PC-9 (cell line): Measurements from ENCODE around the gene CYB561. TPM values are rescaled to one million over a fixed set of nuclear protein-coding genes. Genes with fewer than 3 reads are reported as not detected.

Experiments
- BruUV-seq: library from RNA; stranded (reverse); fragments of 400-500 nt; replicated peaks from 2 replicates; lab custom pipeline; 2021; lab: Mats Ljungman, UMichigan
- CTCF ChIA-PET: fragments of 300-600 bp; sonication (Branson Sonifier 250); formaldehyde crosslinking; loops from one replicate; lab custom pipeline; 2022; ENCODE audit warnings: antibody characterized with exemption; lab: Charles Lee
- POLR2A ChIA-PET: fragments of 300-600 bp; sonication (Branson Sonifier 250); formaldehyde crosslinking; loops from one replicate; lab custom pipeline; 2022; ENCODE audit warnings: antibody characterized with exemption; ENCODE audit not compliant: unreplicated experiment; lab: Charles Lee
- DNase-seq, 2 experiments: peaks; one replicate each; pipeline versions ENCODE4 v3.0.0 to v3.0.0-alpha.2; 2015 to 2022; ENCODE audit warnings: mixed read lengths in 1 of 2
- H2AFZ ChIP-seq: fragments of 200-600 bp; sonication (generic); 2 replicates; pipeline ENCODE4 v1.8.1; 2017; ENCODE audit warnings: antibody characterized with exemption
- H3F3A ChIP-seq: fragments of 200-600 bp; sonication (generic); 2 replicates; pipeline ENCODE4 v1.8.1; 2017; ENCODE audit warnings: antibody characterized with exemption, mild to moderate bottlenecking, low read depth; ENCODE audit not compliant: insufficient read depth
- H3K27ac ChIP-seq: fragments of 200-600 bp; sonication (generic); 2 replicates; pipeline ENCODE4 v1.6.1; 2016; ENCODE audit warnings: mixed run types
- H3K27me3 ChIP-seq: fragments of 200-600 bp; sonication (generic); 2 replicates; pipeline ENCODE4 v1.6.1; 2016; ENCODE audit warnings: low read depth, mixed run types; ENCODE audit not compliant: insufficient read depth
- H3K36me3 ChIP-seq: fragments of 200-600 bp; sonication (generic); 2 replicates; pipeline ENCODE4 v1.6.1; 2016; ENCODE audit warnings: low read depth, mixed run types
- H3K4me1 ChIP-seq: fragments of 200-600 bp; sonication (generic); replicated peaks from 2 replicates; pipeline ENCODE4 v1.6.1; 2016; ENCODE audit warnings: mixed run types; ENCODE audit not compliant: insufficient read depth
- H3K4me2 ChIP-seq: fragments of 200-600 bp; sonication (generic); 2 replicates; pipeline ENCODE4 v1.6.1; 2017; ENCODE audit warnings: mixed run types
- H3K4me3 ChIP-seq: fragments of 200-600 bp; sonication (generic); 2 replicates; pipeline ENCODE4 v1.6.1; 2016; ENCODE audit warnings: mixed run types
- H3K79me2 ChIP-seq: fragments of 200-600 bp; sonication (generic); 2 replicates; pipeline ENCODE4 v1.6.1; 2017; ENCODE audit warnings: low read depth, mixed run types
- H3K9me2 ChIP-seq: fragments of 200-600 bp; sonication (generic); 2 replicates; pipeline ENCODE4 v1.8.1; 2017; ENCODE audit warnings: mild to moderate bottlenecking; ENCODE audit not compliant: insufficient read depth
- H3K9me3 ChIP-seq: fragments of 200-600 bp; sonication (generic); 2 replicates; pipeline ENCODE4 v1.8.1; 2016; ENCODE audit warnings: low read depth; ENCODE audit not compliant: insufficient read depth
- H4K20me1 ChIP-seq: fragments of 200-600 bp; sonication (generic); 2 replicates; pipeline ENCODE4 v1.8.1; 2017; ENCODE audit not compliant: insufficient read depth
- EZH2 ChIP-seq: fragments of 200-600 bp; sonication (generic); IDR thresholded peaks from 2 replicates; pipeline ENCODE4 v1.8.0; 2017; ENCODE audit warnings: antibody characterized with exemption, low read depth
- intact Hi-C: fragments of 100-400 bp; cut with micrococcal nuclease; formaldehyde crosslinking; loops from one replicate; pipeline ENCODE4 v1.10.0; 2022; ENCODE audit not compliant: unreplicated experiment
- total RNA-seq: library from RNA; stranded (reverse); gene quantifications from 2 replicates; pipeline ENCODE4 v1.2.3, GENCODE V29; 2021
- TF ChIP-seq, protein P1 (sequence below): fragments of 200-600 bp; sonication (generic); conservative IDR thresholded peaks from 2 replicates; pipeline ENCODE4 v1.6.1; 2017; ENCODE audit warnings: mixed run types, antibody characterized with exemption, mild to moderate bottlenecking, moderate library complexity

CYB561 gene
- total RNA-seq, 1 experiment from 2014 or later, result 71.6 TPM

DNA sequence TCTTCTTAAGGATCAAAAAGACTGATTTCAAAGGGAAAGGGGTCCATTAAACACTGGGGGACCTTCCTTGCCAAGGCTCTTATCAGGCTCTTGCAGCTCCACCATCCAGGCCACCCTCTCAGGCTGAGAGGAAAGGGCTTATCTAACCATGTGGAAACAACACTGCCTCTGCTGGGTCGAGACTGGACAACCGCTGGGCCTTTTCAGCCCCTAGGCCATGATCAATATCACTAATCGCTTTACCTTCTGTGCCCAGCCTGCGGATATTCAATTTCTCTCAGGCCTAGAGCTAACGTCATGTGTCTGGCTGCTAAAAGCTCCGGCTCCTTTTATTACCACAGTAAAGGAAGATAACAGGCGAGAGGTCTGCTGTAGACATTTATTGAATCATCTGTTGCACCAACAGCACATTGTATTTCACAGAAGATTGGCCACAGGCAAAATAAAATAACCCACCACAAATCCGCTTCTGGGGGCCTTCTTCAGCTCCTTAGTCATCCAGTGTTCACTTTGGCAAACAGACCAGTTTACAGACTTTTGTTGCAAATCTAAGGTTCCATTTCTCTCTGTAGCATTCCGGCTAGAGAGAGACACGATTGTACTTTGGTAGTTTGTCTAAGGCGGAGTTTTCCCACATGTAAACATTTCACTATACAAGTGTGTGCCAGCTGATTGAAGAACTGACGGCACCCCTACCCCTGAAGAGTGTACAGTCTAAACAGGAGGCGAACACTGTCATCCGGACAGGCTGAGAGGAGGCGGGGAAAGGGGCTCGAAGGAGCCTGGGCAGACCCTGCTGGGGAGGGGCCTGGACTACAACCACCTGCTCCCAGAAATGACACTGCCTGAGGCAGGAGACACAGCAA lies 13.9 kb downstream of the CYB561 start:
- CTCF ChIA-PET, result interaction anchor here (1.1 kb wide), 1 partner anchor 46 kb away, joined by 3 read pairs; no protein-coding TSS in a partner anchor
- Histone ChIP-seq H4K20me1 (peaks cover 23% of the 10 kb centered on the region), H3K4me2 (no peak overlapping the region), H3K4me1 (peaks cover 11% of the 10 kb centered on the region), H3F3A (peaks cover 83% of the 10 kb centered on the region), H3K27ac (0 out of 2 replicates have a peak overlapping the region, but pooled peaks have one; percentile 37), H3K79me2 (no peaks in the 10 kb centered on the region), H3K36me3 (0 out of 2 replicates have a peak, but pooled peaks cover 10% of the 10 kb centered on the region), H3K9me2 (no peaks in the 10 kb centered on the region), H3K27me3 (no peaks in the 10 kb centered on the region), H3K4me3 (no peak overlapping the region), H2AFZ (no peak overlapping the region), H3K9me3 (no peaks in the 10 kb centered on the region)
- DNase-seq, result no peak
- TSS peak; percentile 16 for BruUV-seq
- TF ChIP-seq EZH2, result no peak
- TF ChIP-seq, protein P1, sequence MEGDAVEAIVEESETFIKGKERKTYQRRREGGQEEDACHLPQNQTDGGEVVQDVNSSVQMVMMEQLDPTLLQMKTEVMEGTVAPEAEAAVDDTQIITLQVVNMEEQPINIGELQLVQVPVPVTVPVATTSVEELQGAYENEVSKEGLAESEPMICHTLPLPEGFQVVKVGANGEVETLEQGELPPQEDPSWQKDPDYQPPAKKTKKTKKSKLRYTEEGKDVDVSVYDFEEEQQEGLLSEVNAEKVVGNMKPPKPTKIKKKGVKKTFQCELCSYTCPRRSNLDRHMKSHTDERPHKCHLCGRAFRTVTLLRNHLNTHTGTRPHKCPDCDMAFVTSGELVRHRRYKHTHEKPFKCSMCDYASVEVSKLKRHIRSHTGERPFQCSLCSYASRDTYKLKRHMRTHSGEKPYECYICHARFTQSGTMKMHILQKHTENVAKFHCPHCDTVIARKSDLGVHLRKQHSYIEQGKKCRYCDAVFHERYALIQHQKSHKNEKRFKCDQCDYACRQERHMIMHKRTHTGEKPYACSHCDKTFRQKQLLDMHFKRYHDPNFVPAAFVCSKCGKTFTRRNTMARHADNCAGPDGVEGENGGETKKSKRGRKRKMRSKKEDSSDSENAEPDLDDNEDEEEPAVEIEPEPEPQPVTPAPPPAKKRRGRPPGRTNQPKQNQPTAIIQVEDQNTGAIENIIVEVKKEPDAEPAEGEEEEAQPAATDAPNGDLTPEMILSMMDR, result no peak
- intact Hi-C loops, result loop anchor here (2.0 kb wide), 1 partner anchor 15 kb away; the partner anchor contains the start of gene CYB561
- POLR2A ChIA-PET, result interaction anchor here (0.6 kb wide), 1 partner anchor 148 kb away, joined by 3 read pairs; no protein-coding TSS in a partner anchor

DNA sequence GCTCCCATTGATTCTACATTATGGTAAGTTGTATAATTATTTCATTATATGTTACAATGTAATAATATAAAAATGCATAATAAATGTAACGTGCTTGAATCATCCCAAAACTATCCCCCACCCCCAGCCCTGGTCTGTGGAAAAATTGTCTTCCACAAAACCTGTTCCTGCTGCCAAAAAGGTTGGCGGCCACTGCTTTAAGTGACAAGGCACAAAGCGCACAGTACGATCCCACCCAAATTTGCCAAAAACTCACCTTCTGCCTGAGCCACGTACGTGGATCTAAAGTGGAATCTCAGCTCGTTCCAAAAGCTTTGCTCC lies 14.5 kb downstream of the CYB561 start:
- Histone ChIP-seq H4K20me1 (peaks cover 27% of the 10 kb centered on the region), H3K4me2 (no peak overlapping the region), H3K36me3 (0 out of 2 replicates have a peak, but pooled peaks cover 15% of the 10 kb centered on the region), H3K4me1 (peaks cover 11% of the 10 kb centered on the region), H3F3A (peaks cover 83% of the 10 kb centered on the region), H3K9me2 (no peaks in the 10 kb centered on the region), H3K27me3 (no peaks in the 10 kb centered on the region), H3K4me3 (no peak overlapping the region), H3K27ac (no peak overlapping the region), H2AFZ (no peak overlapping the region), H3K79me2 (no peaks in the 10 kb centered on the region), H3K9me3 (no peaks in the 10 kb centered on the region)
- DNase-seq, result no peak
- TF ChIP-seq, protein P1, result no peak
- intact Hi-C loops, result no loop called here
- ChIA-PET CTCF (no interaction called here), POLR2A (interaction anchor here (0.6 kb wide), 1 partner anchor 149 kb away, joined by 3 read pairs; no protein-coding TSS in a partner anchor)
- no TSS peak for BruUV-seq

- BruUV-seq, result no TSS peak
- Histone ChIP-seq H3K79me2 (no peaks in the 10 kb centered on the region), H3K9me3 (no peaks in the 10 kb centered on the region), H3K9me2 (no peaks in the 10 kb centered on the region), H3F3A (peaks cover 73% of the 10 kb centered on the region), H3K36me3 (0 out of 2 replicates have a peak, but pooled peaks cover 17% of the 10 kb centered on the region), H3K4me3 (no peak overlapping the region), H2AFZ (no peak overlapping the region), H3K4me2 (no peak overlapping the region), H4K20me1 (peaks cover 36% of the 10 kb centered on the region), H3K4me1 (peaks cover 5% of the 10 kb centered on the region), H3K27ac (no peak overlapping the region), H3K27me3 (no peaks in the 10 kb centered on the region)
- CTCF ChIA-PET, result no interaction called here
- POLR2A ChIA-PET, result no interaction called here
- DNase-seq, result no peak
- TF ChIP-seq, protein P1, result no peak
- no peak for TF ChIP-seq EZH2
- intact Hi-C loops, result no loop called here
These were observed 15.9 kb downstream of the CYB561 start for GRCh38 chr17:63430223-63430622.
